Gastroesophageal sphincter (tissue), 4 donors: Measurements from ENCODE around the gene CCDC85C. TPM values are rescaled to one million over a fixed set of nuclear protein-coding genes. Genes with fewer than 3 reads are reported as not detected.
"Not testable (repeated sequence)": the region's sequence is repeated elsewhere in the genome, so short reads cannot be mapped to it uniquely, and the experiment has no call there.

Source experiments
- ATAC-seq: fragments of 150-250 bp; one replicate; pipeline ENCODE4 v1.9.1; 2016; ENCODE audit warnings: mild to moderate bottlenecking, moderate library complexity
- H3K27ac ChIP-seq, 4 donors: fragments of 200-600 bp; sonication (generic) in 3 of 4; 1 replicate in 3 of 4; 2 replicates in 1 of 4; pipeline ENCODE4 v1.5.1; 2016 to 2019
- H3K27me3 ChIP-seq: fragments of 200-600 bp; sonication (generic); one replicate; pipeline ENCODE4 v1.5.1; 2019
- H3K36me3 ChIP-seq, 2 donors: fragments of 200-600 bp; sonication (generic); one replicate each; pipeline ENCODE4 v1.5.1; 2019; ENCODE audit warnings: control low read depth in 1 of 2
- H3K4me1 ChIP-seq, 3 donors: fragments of 200-600 bp; sonication (generic); 1 replicate in 2 of 3; 2 replicates in 1 of 3; pipeline ENCODE4 v1.5.1; 2016 to 2019; ENCODE audit warnings: control low read depth in 2 of 3
- H3K4me3 ChIP-seq, 2 donors: fragments of 200-600 bp; sonication (generic); one replicate each; pipeline ENCODE4 v1.5.1; 2019; ENCODE audit warnings: mild to moderate bottlenecking in 1 of 2, moderate library complexity in 1 of 2
- H3K9me3 ChIP-seq, 3 donors: fragments of 200-600 bp; sonication (generic); one replicate each; pipeline ENCODE4 v1.5.1; 2017 to 2019; ENCODE audit warnings: control low read depth in 2 of 3
- CTCF ChIP-seq, 4 experiments: fragments of 200-600 bp in 2 of 4; fragments of 450-650 bp in 2 of 4; sonication (generic) in 1 of 4; IDR thresholded peaks; one replicate each; pipeline ENCODE4 v1.5.1; 2017 to 2019; ENCODE audit warnings: antibody characterized with exemption in 4 of 4, mild to moderate bottlenecking in 2 of 4, moderate library complexity in 2 of 4
- EP300 ChIP-seq: sonication (generic); formaldehyde crosslinking; IDR thresholded peaks from one replicate; pipeline ENCODE4 v1.6.1; 2017; ENCODE audit warnings: antibody characterized with exemption, mild to moderate bottlenecking
- POLR2A ChIP-seq, 2 donors: fragments of 450-650 bp; IDR thresholded peaks; one replicate each; pipeline ENCODE4 v1.6.1; 2017; ENCODE audit warnings: antibody characterized with exemption in 2 of 2, mild to moderate bottlenecking in 2 of 2, moderate library complexity in 1 of 2
- POLR2AphosphoS5 ChIP-seq: sonication (generic); formaldehyde crosslinking; IDR thresholded peaks from one replicate; pipeline ENCODE4 v1.6.1; 2017; ENCODE audit warnings: antibody characterized with exemption
- WGBS, 2 donors: methylation state at CpG; one replicate each; pipeline ENCODE4 v1.1.5; 2018; ENCODE audit warnings: low coverage in 1 of 2; 5-methylcytosine and 5-hydroxymethylcytosine counted together
- total RNA-seq, 4 donors: library from RNA; depleted of rRNA; stranded (reverse); fragments of >200 nt; gene quantifications; one replicate each; pipeline ENCODE4 v1.1.0, GENCODE V29; 2016

The CCDC85C gene
- total RNA-seq, 4 donors from 2014 or later: 14.0 to 58.2 (median 25.0) TPM

- Histone ChIP-seq H3K27me3 (peaks cover 17% of the 10 kb centered on the region), H3K4me3 (peak within 1 kb of the TSS; percentile 49 to 64), H3K36me3 (no peaks in the 10 kb centered on the region), H3K9me3 (no peaks in the 10 kb centered on the region), H3K27ac (peak within 1 kb of the TSS in 3 of 4 donors; percentile 25 to 75 (median 58)), H3K4me1 (peaks cover 0 to 28% (median 11%) of the 10 kb centered on the region in 3 donors)
- ATAC-seq: peak; percentile 67
- 2% methylated on average over 7 of the region's 91 CpGs; no CpG with 5 or more reads in 1 of the 2 donors for WGBS, 2 donors
- TF ChIP-seq EP300 (no peak), POLR2AphosphoS5 (no peak), CTCF (IDR thresholded peaks at IDR 0.05) (peak in 2 of 4 experiments; percentile 11 to 21), POLR2A (IDR thresholded peaks at IDR 0.05) (peak; percentile 21 to 27)
These were observed 40.9 kb upstream of the CCDC85C start, which contains the start of gene HHIPL1 for GRCh38 chr14:99644723-99645544. HHIPL1 (plus strand) TSS chr14:99645129; CDS start chr14:99645208, 79 bp downstream.

- TF ChIP-seq POLR2A (IDR thresholded peaks at IDR 0.05) (no peak), EP300 (no peak)
- Histone ChIP-seq H3K27ac (no peak overlapping the region), H3K27me3 (peaks cover 17% of the 10 kb centered on the region), H3K9me3 (no peaks in the 10 kb centered on the region), H3K4me3 (peak overlapping the region in 1 of 2 donors; percentile 64), H3K36me3 (no peaks in the 10 kb centered on the region), H3K4me1 (peaks cover 0 to 28% (median 11%) of the 10 kb centered on the region in 3 donors)
- 92 to 100% methylated on average over 1 to 3 of the region's 11 CpGs for WGBS, 2 donors
- ATAC-seq: no peak
These were observed 40.1 kb upstream of the CCDC85C start for GRCh38 chr14:99644035-99644587.

GRCh38 chr14:99643343-99643742, 39.3 kb upstream of the CCDC85C start:
- no peak for ATAC-seq
- H3K27ac ChIP-seq: no peak overlapping the region
- 67 to 88% methylated on average over 1 of the region's 6 CpGs for WGBS, 2 donors
- TF ChIP-seq POLR2AphosphoS5 (no peak), CTCF (IDR thresholded peaks at IDR 0.05) (no peak), POLR2A (IDR thresholded peaks at IDR 0.05) (no peak), EP300 (no peak)
- peaks cover 17% of the 10 kb centered on the region for H3K27me3 ChIP-seq
- H3K36me3 ChIP-seq: no peaks in the 10 kb centered on the region
- no peaks in the 10 kb centered on the region for H3K9me3 ChIP-seq
- H3K4me3 ChIP-seq: no peak overlapping the region
- H3K4me1 ChIP-seq: peaks cover 0 to 28% (median 11%) of the 10 kb centered on the region in 3 donors

GRCh38 chr14:99642771-99643170, 38.8 kb upstream of the CCDC85C start:
- H3K4me1 ChIP-seq: peaks cover 0 to 28% (median 11%) of the 10 kb centered on the region in 3 donors
- H3K9me3 ChIP-seq: not testable (repeated sequence)

GRCh38 chr14:99637624-99638023, 33.6 kb upstream of the CCDC85C start:
- TF ChIP-seq POLR2AphosphoS5 (no peak), CTCF (IDR thresholded peaks at IDR 0.05) (no peak), POLR2A (IDR thresholded peaks at IDR 0.05) (no peak), EP300 (no peak)
- H3K27ac ChIP-seq: no peak overlapping the region
- 82 to 83% methylated on average over 1 to 5 of the region's 7 CpGs for WGBS, 2 donors
- H3K27me3 ChIP-seq: no peaks in the 10 kb centered on the region
- H3K9me3 ChIP-seq: no peaks in the 10 kb centered on the region
- H3K36me3 ChIP-seq: no peaks in the 10 kb centered on the region
- no peak overlapping the region for H3K4me3 ChIP-seq
- ATAC-seq: no peak
- H3K4me1 ChIP-seq: no peaks in the 10 kb centered on the region

More at GRCh38 chr14:99642771-99643170, 38.8 kb upstream of the CCDC85C start:
- WGBS, 2 donors: 82 to 100% methylated on average over 3 to 4 of the region's 5 CpGs
- not testable (repeated sequence) for H3K36me3 ChIP-seq, H3K4me3 ChIP-seq, ATAC-seq, H3K27ac ChIP-seq
- H3K27me3 ChIP-seq: peaks cover 17% of the 10 kb centered on the region
